Measurements from ENCODE around the gene SERPINE2.

The SERPINE2 gene

GRCh38 chr2:223937535-223937934, 101.6 kb downstream of the SERPINE2 start:
- Histone ChIP-seq H3K9me3 (ENCODE audit: control insufficient read depth, insufficient read depth, low read length) (no peaks in the 10 kb centered on the region), H3K4me2 (ENCODE audit: low read length) (no peak overlapping the region), H3F3A (ENCODE audit: control insufficient read depth, insufficient read depth) (no peaks in the 10 kb centered on the region), H4K20me1 (ENCODE audit: control insufficient read depth, insufficient read depth, low read depth, low read length) (no peaks in the 10 kb centered on the region), H3K36me3 (ENCODE audit: control insufficient read depth, low read length) (no peaks in the 10 kb centered on the region), H3K4me1 (ENCODE audit: control insufficient read depth, low read length) (no peaks in the 10 kb centered on the region), H3K79me2 (ENCODE audit: control insufficient read depth, low read length) (no peaks in the 10 kb centered on the region), H3K4me3 (ENCODE audit: low read length) (no peak overlapping the region), H3K27ac (ENCODE audit: low read depth, low read length) (no peak overlapping the region), H3K27me3 (ENCODE audit: control insufficient read depth, low read length) (peaks cover 20% of the 10 kb centered on the region), H3K9me2 (replicated peaks; ENCODE audit: control insufficient read depth, low read length) (no peaks in the 10 kb centered on the region)
- TF ChIP-seq EZH2phosphoT487 (IDR thresholded peaks at IDR 0.05; ENCODE audit: borderline replicate concordance, low read length) (no peak), CTCF (IDR thresholded peaks at IDR 0.05; ENCODE audit: low read depth, low read length, poor library complexity, severe bottlenecking) (no peak)

- Histone ChIP-seq H4K20me1 (ENCODE audit: control insufficient read depth, insufficient read depth, low read depth, low read length) (no peaks in the 10 kb centered on the region), H3K4me2 (ENCODE audit: low read length) (no peak overlapping the region), H3K9me2 (replicated peaks; ENCODE audit: control insufficient read depth, low read length) (no peaks in the 10 kb centered on the region), H3K27ac (ENCODE audit: low read depth, low read length) (no peak overlapping the region), H3K4me1 (ENCODE audit: control insufficient read depth, low read length) (no peaks in the 10 kb centered on the region), H3K4me3 (ENCODE audit: low read length) (no peak overlapping the region), H3F3A (ENCODE audit: control insufficient read depth, insufficient read depth) (no peaks in the 10 kb centered on the region), H3K36me3 (ENCODE audit: control insufficient read depth, low read length) (no peaks in the 10 kb centered on the region), H3K79me2 (ENCODE audit: control insufficient read depth, low read length) (no peaks in the 10 kb centered on the region), H3K9me3 (ENCODE audit: control insufficient read depth, insufficient read depth, low read length) (no peaks in the 10 kb centered on the region), H3K27me3 (ENCODE audit: control insufficient read depth, low read length) (peaks cover 20% of the 10 kb centered on the region)
- TF ChIP-seq EZH2phosphoT487 (IDR thresholded peaks at IDR 0.05; ENCODE audit: borderline replicate concordance, low read length) = no peak
- no peak for TF ChIP-seq CTCF (IDR thresholded peaks at IDR 0.05; ENCODE audit: low read depth, low read length, poor library complexity, severe bottlenecking)
Measured at GRCh38 chr2:223936862-223937326, 102.2 kb downstream of the SERPINE2 start.

- Histone ChIP-seq H3K27me3 (ENCODE audit: control insufficient read depth, low read length) (peaks cover 20% of the 10 kb centered on the region), H4K20me1 (ENCODE audit: control insufficient read depth, insufficient read depth, low read depth, low read length) (no peaks in the 10 kb centered on the region), H3K9me2 (replicated peaks; ENCODE audit: control insufficient read depth, low read length) (no peaks in the 10 kb centered on the region), H3K4me3 (ENCODE audit: low read length) (no peak overlapping the region), H3K9me3 (ENCODE audit: control insufficient read depth, insufficient read depth, low read length) (no peaks in the 10 kb centered on the region), H3K4me1 (ENCODE audit: control insufficient read depth, low read length) (no peaks in the 10 kb centered on the region), H3K79me2 (ENCODE audit: control insufficient read depth, low read length) (no peaks in the 10 kb centered on the region), H3K36me3 (ENCODE audit: control insufficient read depth, low read length) (no peaks in the 10 kb centered on the region), H3K27ac (ENCODE audit: low read depth, low read length) (no peak overlapping the region), H3F3A (ENCODE audit: control insufficient read depth, insufficient read depth) (no peaks in the 10 kb centered on the region), H3K4me2 (ENCODE audit: low read length) (no peak overlapping the region)
- TF ChIP-seq EZH2phosphoT487 (IDR thresholded peaks at IDR 0.05; ENCODE audit: borderline replicate concordance, low read length) (no peak), CTCF (IDR thresholded peaks at IDR 0.05; ENCODE audit: low read depth, low read length, poor library complexity, severe bottlenecking) (no peak)
Measured at GRCh38 chr2:223935459-223936125, 103.5 kb downstream of the SERPINE2 start.
